Uterus (tissue), 4 donors: ENCODE measurements around the gene BTBD9. TPM values are rescaled to one million over a fixed set of nuclear protein-coding genes. Genes with fewer than 3 reads are reported as not detected.

Experiments used
- DNase-seq, 2 donors: peaks; one replicate each; pipeline ENCODE4 v3.0.0-alpha.2; 2019 to 2020
- H3K27ac ChIP-seq, 2 donors: fragments of 200-600 bp; sonication (generic); 1 replicate in 1 of 2; 2 replicates in 1 of 2; pipeline ENCODE4 v1.5.1; 2016 to 2018
- H3K27me3 ChIP-seq, 2 donors: fragments of 200-600 bp; sonication (generic); one replicate each; pipeline ENCODE4 v1.5.1; 2018 to 2019; ENCODE audit warnings: control low read depth in 1 of 2
- H3K36me3 ChIP-seq, 2 donors: fragments of 200-600 bp; sonication (generic); one replicate each; pipeline ENCODE4 v1.5.1; 2019; ENCODE audit warnings: control low read depth in 1 of 2
- H3K4me1 ChIP-seq, 2 donors: fragments of 200-600 bp; sonication (generic); one replicate each; pipeline ENCODE4 v1.5.1; 2018 to 2019; ENCODE audit warnings: control low read depth in 1 of 2
- H3K4me3 ChIP-seq, 2 donors: fragments of 200-600 bp; sonication (generic); 1 replicate in 1 of 2; 2 replicates in 1 of 2; pipeline ENCODE4 v1.5.1; 2018 to 2019; ENCODE audit warnings: mild to moderate bottlenecking in 1 of 2
- H3K9me3 ChIP-seq, 2 donors: fragments of 200-600 bp; sonication (generic); one replicate each; pipeline ENCODE4 v1.5.1; 2019; ENCODE audit warnings: control low read depth in 1 of 2
- POLR2A ChIP-seq, 2 donors: fragments of 450-650 bp; IDR thresholded peaks; one replicate each; pipeline ENCODE4 v1.6.1; 2016; ENCODE audit warnings: antibody characterized with exemption in 2 of 2, mild to moderate bottlenecking in 1 of 2, moderate library complexity in 1 of 2
- intact Hi-C: fragments of 100-400 bp; cut with DNase I; formaldehyde crosslinking; loops from one replicate; pipeline ENCODE4 v1.15.1; 2023; ENCODE audit warnings: low total_unique reads
- total RNA-seq, 4 donors: library from RNA; depleted of rRNA in 3 of 4; stranded (reverse); fragments of >200 nt in 3 of 4; gene quantifications; one replicate each; pipeline versions ENCODE4 v1.1.0 to v1.2.4, GENCODE V29; 2014 to 2023
- TF ChIP-seq, protein P1 (sequence below), 4 experiments: fragments of 200-600 bp in 2 of 4; fragments of 450-650 bp in 2 of 4; sonication (generic) in 2 of 4; IDR thresholded peaks; one replicate each; pipeline ENCODE4 v1.5.1; 2016 to 2019; ENCODE audit warnings: antibody characterized with exemption in 4 of 4, mild to moderate bottlenecking in 2 of 4, moderate library complexity in 1 of 4
- donor health status: DM: yes; HTN: yes; CAD: no.

BTBD9 gene
- total RNA-seq, 4 donors from 2014 or later: 10.3 to 50.3 (median 34.4) TPM

DNA sequence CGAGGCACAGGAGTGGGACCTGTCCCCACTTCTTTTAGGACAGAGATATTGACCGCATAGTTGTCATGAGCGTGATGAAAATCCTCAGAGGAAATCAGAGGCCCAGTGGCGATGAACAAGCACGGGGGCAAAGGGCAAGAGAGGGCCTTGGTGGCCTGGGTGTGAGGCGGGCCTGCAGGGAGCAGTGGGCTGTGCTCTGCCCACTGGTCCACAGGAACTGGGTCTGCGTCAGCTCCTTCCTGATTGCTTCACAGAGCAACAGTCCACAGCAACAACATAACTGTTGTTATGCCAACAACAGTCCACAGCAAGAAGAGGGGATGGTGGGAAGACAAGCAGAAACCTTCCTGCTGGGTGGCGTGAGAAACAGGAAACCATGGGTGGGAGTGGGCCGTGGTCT is 484.6 kb downstream of the BTBD9 start:
- Histone ChIP-seq H3K27me3 (no peaks in the 10 kb centered on the region), H3K36me3 (no peaks in the 10 kb centered on the region), H3K4me3 (no peak overlapping the region), H3K27ac (no peak overlapping the region), H3K4me1 (no peaks in the 10 kb centered on the region), H3K9me3 (no peaks in the 10 kb centered on the region)
- no peak for DNase-seq
- TF ChIP-seq, protein P1, sequence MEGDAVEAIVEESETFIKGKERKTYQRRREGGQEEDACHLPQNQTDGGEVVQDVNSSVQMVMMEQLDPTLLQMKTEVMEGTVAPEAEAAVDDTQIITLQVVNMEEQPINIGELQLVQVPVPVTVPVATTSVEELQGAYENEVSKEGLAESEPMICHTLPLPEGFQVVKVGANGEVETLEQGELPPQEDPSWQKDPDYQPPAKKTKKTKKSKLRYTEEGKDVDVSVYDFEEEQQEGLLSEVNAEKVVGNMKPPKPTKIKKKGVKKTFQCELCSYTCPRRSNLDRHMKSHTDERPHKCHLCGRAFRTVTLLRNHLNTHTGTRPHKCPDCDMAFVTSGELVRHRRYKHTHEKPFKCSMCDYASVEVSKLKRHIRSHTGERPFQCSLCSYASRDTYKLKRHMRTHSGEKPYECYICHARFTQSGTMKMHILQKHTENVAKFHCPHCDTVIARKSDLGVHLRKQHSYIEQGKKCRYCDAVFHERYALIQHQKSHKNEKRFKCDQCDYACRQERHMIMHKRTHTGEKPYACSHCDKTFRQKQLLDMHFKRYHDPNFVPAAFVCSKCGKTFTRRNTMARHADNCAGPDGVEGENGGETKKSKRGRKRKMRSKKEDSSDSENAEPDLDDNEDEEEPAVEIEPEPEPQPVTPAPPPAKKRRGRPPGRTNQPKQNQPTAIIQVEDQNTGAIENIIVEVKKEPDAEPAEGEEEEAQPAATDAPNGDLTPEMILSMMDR (IDR thresholded peaks at IDR 0.05): no peak
- no peak for TF ChIP-seq POLR2A (IDR thresholded peaks at IDR 0.05)
- intact Hi-C loops: no loop called here

GRCh38 chr6:38154731-38155130 is 485.0 kb downstream of the BTBD9 start:
- Histone ChIP-seq H3K27me3 (no peaks in the 10 kb centered on the region), H3K27ac (no peak overlapping the region), H3K36me3 (no peaks in the 10 kb centered on the region), H3K4me3 (no peak overlapping the region), H3K9me3 (no peaks in the 10 kb centered on the region), H3K4me1 (no peaks in the 10 kb centered on the region)
- no peak for TF ChIP-seq POLR2A (IDR thresholded peaks at IDR 0.05)
- TF ChIP-seq, protein P1 (IDR thresholded peaks at IDR 0.05): no peak
- no peak for DNase-seq
- intact Hi-C loops: no loop called here

DNA sequence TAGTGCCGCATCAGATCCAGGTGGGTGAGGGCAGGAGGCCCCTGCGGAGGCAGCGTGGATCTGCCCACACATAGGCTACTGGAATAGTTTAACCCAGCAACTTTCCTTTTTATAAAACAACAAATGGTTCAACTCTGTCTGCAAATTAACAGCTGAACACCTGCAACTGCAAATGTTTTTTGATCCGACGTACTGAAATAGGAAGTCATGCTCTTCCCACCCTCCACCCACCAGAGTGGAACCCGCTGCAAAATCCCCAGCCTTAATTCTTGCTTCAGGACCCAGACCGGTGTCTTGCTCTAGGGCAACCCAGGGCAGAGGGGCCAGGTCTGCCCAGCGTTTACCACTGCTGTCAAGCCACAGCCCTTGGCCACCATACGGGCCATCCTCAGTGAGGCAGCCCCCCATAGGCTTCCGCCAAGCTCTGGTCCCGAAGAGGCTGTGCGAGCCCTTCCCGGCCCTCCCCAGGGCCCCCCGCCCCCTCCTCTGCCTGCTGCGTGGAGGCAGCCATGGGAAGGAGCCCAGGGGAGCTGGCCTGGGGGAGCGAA is 485.9 kb downstream of the BTBD9 start:
- Histone ChIP-seq H3K4me1 (no peaks in the 10 kb centered on the region), H3K36me3 (no peaks in the 10 kb centered on the region), H3K9me3 (no peaks in the 10 kb centered on the region), H3K4me3 (no peak overlapping the region), H3K27me3 (no peaks in the 10 kb centered on the region), H3K27ac (no peak overlapping the region)
- TF ChIP-seq, protein P1 (IDR thresholded peaks at IDR 0.05): no peak
- no peak for TF ChIP-seq POLR2A (IDR thresholded peaks at IDR 0.05)
- no peak for DNase-seq
- intact Hi-C loops: no loop called here

- no peaks in the 10 kb centered on the region for H3K9me3 ChIP-seq
- no peak for DNase-seq
- no peaks in the 10 kb centered on the region for H3K36me3 ChIP-seq
- H3K4me3 ChIP-seq: no peak overlapping the region
- no peaks in the 10 kb centered on the region for H3K4me1 ChIP-seq
- TF ChIP-seq, protein P1 (IDR thresholded peaks at IDR 0.05): no peak
- no peak for TF ChIP-seq POLR2A (IDR thresholded peaks at IDR 0.05)
- no peaks in the 10 kb centered on the region for H3K27me3 ChIP-seq
- H3K27ac ChIP-seq: no peak overlapping the region
- intact Hi-C loops: no loop called here
Measured at GRCh38 chr6:38153076-38153797, 486.5 kb downstream of the BTBD9 start.

DNA sequence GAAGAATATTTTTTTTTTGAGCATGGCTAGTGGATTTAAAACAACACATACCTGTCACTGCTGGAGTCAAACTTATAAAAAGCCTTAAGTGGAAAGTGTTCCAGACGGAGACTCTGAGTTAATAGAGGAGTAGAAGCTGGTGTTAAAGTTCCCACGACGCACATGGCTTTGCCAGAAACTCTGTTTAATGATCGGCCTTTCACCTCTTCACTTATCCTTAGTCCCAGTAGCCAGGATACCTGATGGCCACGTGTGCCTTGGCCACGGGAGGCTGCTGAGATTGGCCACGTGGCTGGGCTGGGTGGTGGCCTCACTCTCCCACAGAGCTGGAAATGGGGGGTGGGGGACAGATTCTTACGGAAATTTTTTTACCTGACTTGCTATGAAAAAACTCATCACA is 487.1 kb downstream of the BTBD9 start:
- intact Hi-C loops: no loop called here
- H3K36me3 ChIP-seq: no peaks in the 10 kb centered on the region
- H3K27me3 ChIP-seq: no peaks in the 10 kb centered on the region
- no peaks in the 10 kb centered on the region for H3K4me1 ChIP-seq
- no peaks in the 10 kb centered on the region for H3K9me3 ChIP-seq
- DNase-seq: no peak
- no peak overlapping the region for H3K4me3 ChIP-seq
- TF ChIP-seq, protein P1 (IDR thresholded peaks at IDR 0.05): no peak
- TF ChIP-seq POLR2A (IDR thresholded peaks at IDR 0.05): no peak
- H3K27ac ChIP-seq: no peak overlapping the region
